RPMI7951 (cell line): ENCODE data around the gene DTNB. TPM values are rescaled to one million over a fixed set of nuclear protein-coding genes. Genes with fewer than 3 reads are reported as not detected.
A peak's percentile ranks its signal among the peaks of the same experiment; 100 is the strongest.
"Not testable (repeated sequence)": the region's sequence is repeated elsewhere in the genome, so short reads cannot be mapped to it uniquely, and the experiment has no call there.

Source experiments
- DNase-seq: peaks from one replicate; pipeline ENCODE4 v3.0.0-alpha.2; 2012; ENCODE audit warnings: low read depth
- total RNA-seq: library from RNA; depleted of rRNA; stranded (reverse); fragments of >200 nt; shearing (Covaris generic); gene quantifications from 2 replicates; pipeline ENCODE4 v1.2.3, GENCODE V29; 2014

Gene DTNB
- total RNA-seq, 1 experiment from 2014 or later: 8.4 TPM

DNA sequence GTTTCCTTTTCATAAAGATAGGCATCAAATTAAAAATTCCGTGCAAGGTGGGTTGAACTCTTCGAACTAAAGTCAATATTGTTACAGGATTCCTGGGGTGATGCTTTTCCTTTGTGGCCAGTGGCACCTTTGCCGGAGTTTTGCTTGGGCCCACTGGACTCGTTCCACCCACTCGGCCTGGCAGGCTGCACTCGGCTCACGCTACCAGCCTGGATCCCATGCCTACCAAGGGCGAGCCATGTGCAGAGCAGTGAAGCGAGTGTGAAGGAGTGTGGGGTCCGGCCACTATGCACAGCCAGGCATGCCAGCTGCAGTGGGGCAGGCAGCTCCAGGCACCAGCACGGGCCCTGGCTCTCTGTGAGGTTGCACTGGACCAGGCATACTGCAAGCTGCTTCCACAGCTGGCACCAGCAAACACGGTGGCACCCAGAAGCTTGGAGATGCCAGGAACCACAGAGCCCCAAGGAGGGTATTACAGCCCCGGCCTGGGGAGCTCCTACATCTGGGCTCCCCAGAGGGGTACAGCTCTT is 83.6 kb downstream of the DTNB start:
- no peak for DNase-seq

- no peak for DNase-seq
Observed at GRCh38 chr2:25588576-25588975, 84.8 kb downstream of the DTNB start.

- DNase-seq: peak; percentile 49
Observed at GRCh38 chr2:25587361-25587760, 86.0 kb downstream of the DTNB start.

DNA sequence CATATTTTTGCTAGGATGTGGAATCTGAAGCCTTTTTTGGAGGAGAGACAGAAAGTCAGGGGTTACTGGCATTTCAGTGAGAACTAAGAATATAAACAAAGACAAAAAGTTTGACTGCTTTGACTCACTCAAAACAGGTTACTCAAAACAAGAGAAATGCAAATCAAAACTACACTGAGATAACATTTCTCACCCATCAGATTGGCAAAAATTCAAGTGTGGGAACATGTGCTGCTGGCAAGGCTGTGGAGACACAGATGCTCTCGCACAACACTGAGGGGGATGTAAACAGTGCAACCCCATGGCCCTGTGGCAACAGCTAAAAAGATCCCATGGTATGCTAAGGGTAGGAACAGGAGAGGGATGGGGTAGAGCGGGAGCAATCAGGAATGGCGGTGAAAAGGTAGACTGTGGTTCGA is 86.6 kb downstream of the DTNB start:
- DNase-seq: peak; percentile 15

DNA sequence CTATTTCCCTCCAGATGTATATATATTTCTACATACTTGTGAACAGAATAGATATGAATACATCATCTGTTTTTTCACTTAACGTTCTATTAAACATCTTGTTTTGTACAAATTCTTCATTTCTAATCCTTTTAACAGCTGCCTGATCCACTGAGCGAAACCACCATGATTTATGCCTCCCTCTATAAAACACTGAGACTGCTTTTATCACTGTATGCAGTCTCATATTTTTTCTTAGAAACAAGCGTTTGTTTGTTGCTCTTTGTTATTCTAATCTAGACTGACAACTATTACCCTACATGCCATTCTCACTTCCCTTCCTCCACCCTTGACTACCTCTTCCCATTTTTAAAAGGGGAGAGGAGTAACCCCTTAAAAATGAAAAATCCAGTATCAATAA is 88.2 kb downstream of the DTNB start:
- no peak for DNase-seq

GRCh38 chr2:25582077-25582830 is 91.1 kb downstream of the DTNB start:
- no peak for DNase-seq

GRCh38 chr2:25576596-25576995 is 96.8 kb downstream of the DTNB start:
- no peak for DNase-seq

DNA sequence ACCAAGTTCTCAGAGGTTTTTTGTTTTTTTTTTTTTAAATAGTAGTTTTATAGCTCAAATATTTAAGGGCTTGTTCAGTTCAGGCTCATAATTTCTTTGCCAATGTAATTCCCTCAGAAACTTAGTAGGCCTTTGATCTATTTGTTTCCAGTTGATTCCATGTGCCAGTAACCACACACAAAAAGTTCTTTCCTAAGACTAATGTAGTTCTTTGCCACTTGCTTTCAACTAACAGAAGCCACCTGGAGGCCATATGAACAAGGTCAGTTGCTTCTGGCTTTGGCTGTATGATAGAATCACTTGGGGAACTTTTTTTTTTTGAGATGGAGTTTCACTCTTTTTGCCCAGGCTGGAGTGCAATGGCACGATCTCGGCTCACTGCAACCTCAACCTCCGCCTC is 100.7 kb downstream of the DTNB start:
- DNase-seq: peak; percentile 12

DNA sequence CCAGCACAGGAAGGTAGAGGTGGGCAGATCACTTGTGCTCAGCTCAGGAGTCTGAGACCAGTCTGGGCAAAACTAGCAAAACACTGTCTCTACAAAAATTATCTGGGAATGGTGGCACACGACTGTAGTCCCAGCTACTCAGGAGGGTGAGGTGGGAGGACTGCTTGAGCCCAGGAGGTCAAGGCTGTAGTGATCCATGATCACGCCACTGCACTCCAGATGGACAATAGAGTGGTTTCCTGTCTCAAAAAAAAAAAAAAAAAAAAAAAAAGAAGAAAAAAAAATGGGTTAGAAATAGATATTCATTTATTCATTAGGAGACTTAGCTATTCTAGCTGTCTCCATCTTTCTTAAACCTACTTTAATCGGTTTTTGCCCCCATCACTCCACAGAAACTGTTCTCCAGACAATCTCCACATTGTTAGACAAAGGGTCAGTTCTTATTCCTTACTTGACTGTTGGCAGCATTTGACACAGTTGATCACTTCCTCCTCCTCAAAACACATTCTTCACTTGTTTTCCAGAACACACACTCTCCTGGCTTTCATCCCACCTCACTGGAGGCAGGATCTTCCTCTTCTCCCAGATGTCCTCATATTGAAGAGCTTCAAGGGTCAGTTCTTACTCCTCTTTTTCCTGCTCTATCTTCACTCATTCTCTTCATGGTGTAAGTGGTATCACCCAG is 103.1 kb downstream of the DTNB start:
- peak; percentile 34 for DNase-seq

GRCh38 chr2:25567406-25567805 is 106.0 kb downstream of the DTNB start:
- DNase-seq: peak; percentile 59

GRCh38 chr2:25566694-25567093 is 106.7 kb downstream of the DTNB start:
- no peak for DNase-seq

GRCh38 chr2:25566094-25566493 is 107.3 kb downstream of the DTNB start:
- no peak for DNase-seq

- DNase-seq: peak; percentile 7
Observed at GRCh38 chr2:25561136-25561850, 112.1 kb downstream of the DTNB start.

GRCh38 chr2:25559148-25559547 is 114.2 kb downstream of the DTNB start:
- no peak for DNase-seq

DNA sequence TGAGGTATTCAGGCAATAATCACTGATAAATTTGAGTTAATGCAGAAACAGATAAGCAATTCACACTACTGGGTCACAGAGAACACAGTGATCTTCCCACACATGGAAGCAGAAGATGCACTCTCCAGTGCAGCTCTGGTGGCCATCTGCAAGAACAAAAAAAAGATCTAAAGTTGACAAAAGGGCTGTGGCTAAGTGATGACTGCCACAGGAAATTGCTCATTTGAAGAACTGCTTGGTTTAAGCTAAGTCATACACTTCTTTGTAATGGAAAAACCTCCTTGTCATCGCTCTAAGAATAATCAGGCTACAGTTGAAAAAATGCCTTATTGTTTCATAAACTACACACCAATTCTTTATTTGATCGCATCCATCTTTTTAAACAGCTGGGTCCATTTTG is 115.1 kb downstream of the DTNB start:
- peak; percentile 76 for DNase-seq

- DNase-seq: no peak
Observed at GRCh38 chr2:25557179-25558036, 116.0 kb downstream of the DTNB start.

DNA sequence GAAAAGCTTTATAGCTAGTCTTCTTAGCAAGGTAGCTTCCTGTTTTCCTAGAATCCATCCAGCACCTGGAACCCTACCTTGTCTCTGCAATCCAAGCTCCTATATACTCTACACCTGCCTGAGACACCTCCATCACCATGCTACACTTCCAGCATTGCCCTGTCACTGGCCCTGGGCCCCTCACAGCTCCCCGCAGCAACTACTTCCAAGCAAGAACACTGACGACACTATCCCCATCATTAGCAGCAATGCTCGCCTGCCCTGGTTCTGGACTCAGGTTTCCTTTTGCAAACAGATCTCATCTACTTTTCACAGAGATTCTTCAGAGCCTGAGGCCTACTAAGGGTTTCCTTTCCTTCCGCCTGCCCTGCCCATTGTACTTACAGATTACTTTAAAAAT is 121.1 kb downstream of the DTNB start:
- DNase-seq: no peak

- DNase-seq: no peak
Observed at GRCh38 chr2:25551316-25551715, 122.1 kb downstream of the DTNB start.

GRCh38 chr2:25549571-25549970 is 123.8 kb downstream of the DTNB start:
- not testable (repeated sequence) for DNase-seq

DNA sequence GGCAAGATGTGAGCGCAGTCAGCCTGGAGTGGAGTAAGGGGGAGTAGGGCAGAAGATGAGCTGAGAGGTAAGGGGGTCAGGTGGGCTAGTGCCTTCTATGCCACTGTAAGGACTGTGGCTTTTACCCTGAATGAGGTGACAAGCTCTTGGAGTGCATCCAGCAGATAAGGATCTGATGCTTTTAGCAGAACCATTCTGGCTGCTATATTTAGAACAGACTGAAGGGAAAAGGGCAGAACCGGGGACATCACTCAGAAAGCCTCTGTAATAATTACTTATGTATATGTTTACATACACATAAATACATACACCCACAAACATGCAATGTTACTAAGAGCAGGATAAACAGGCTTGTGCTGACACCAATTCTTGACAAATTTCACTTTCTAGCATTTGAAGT is 124.8 kb downstream of the DTNB start:
- DNase-seq: peak; percentile 30

DNA sequence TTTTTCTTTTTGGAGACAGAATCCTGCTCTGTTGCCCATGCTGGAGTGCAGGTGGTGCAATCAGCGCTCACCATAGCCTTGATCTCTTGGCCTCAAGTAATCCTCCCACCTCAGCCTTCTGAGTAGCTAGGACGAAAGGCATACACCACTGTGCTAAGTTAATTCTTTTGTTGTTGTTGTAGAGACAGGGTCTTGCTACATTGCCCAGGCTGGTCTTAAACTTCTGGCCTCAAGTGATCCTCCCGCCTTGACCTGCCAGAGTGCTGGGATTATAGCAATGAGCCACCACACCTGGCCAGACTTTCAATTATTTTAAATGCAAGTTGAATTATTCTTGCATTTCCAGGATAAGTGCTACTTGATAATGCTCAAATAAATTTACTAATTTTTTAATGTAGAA is 126.5 kb downstream of the DTNB start:
- no peak for DNase-seq

GRCh38 chr2:25545899-25546298 is 127.5 kb downstream of the DTNB start:
- no peak for DNase-seq
